NB4 (cell line): ENCODE results near the gene PTCD3.
A peak's percentile ranks its signal among the peaks of the same experiment; 100 is the strongest.

Experiments used
- DNase-seq: peaks from one replicate; pipeline ENCODE4 v3.0.0; 2010; ENCODE audit warnings: low read depth
- H3K4me3 ChIP-seq: one replicate; pipeline ENCODE4 v1.5.1; 2011; ENCODE audit warnings: mild to moderate bottlenecking, low read depth, low read length, moderate library complexity
- CTCF ChIP-seq: IDR thresholded peaks from one replicate; pipeline ENCODE4 v1.5.1; 2012; ENCODE audit warnings: low read depth, low read length
- MAX ChIP-seq: IDR thresholded peaks from 2 replicates; pipeline ENCODE4 v1.6.1; 2011; ENCODE audit warnings: low read depth, low read length
- MYC ChIP-seq: IDR thresholded peaks from 2 replicates; pipeline ENCODE4 v1.6.1; 2011; ENCODE audit warnings: low read depth, low read length
- POLR2A ChIP-seq: IDR thresholded peaks from 2 replicates; pipeline ENCODE4 v1.6.1; 2011; ENCODE audit warnings: mild to moderate bottlenecking; ENCODE audit not compliant: insufficient read length; ENCODE audit errors: extremely low read depth

Gene PTCD3

GRCh38 chr2:86097114-86097896 is 8.7 kb upstream of the PTCD3 start:
- TF ChIP-seq POLR2A (no peak), MYC (no peak), MAX (no peak), CTCF (no peak)
- no peak overlapping the region for H3K4me3 ChIP-seq
- no peak for DNase-seq

- TF ChIP-seq POLR2A, result no peak
- no peak for TF ChIP-seq MAX
- no peak for TF ChIP-seq CTCF
- no peak for TF ChIP-seq MYC
- no peak for DNase-seq
- no peak overlapping the region for H3K4me3 ChIP-seq
Measured at GRCh38 chr2:86097913-86098312, 8.1 kb upstream of the PTCD3 start.

- TF ChIP-seq MYC (no peak), POLR2A (no peak), CTCF (no peak), MAX (no peak)
- no peak overlapping the region for H3K4me3 ChIP-seq
- DNase-seq, result no peak
Measured at GRCh38 chr2:86102157-86102556, 3.9 kb upstream of the PTCD3 start.

- peak; percentile 96 for DNase-seq
- peak within 1 kb of the TSS; percentile 86 for H3K4me3 ChIP-seq
- peak; percentile 71 for TF ChIP-seq MAX
- no peak for TF ChIP-seq CTCF
- peak; percentile 82; the same call in 1 of the 2 replicates for TF ChIP-seq MYC
- TF ChIP-seq POLR2A, result no peak
Measured at GRCh38 chr2:86105252-86105968, 625 bp upstream of the PTCD3 start, which contains the start of gene POLR1A. TSS of gene POLR1A (minus strand) at chr2:86105886. CDS start at chr2:86105776, 110 bp downstream.

GRCh38 chr2:86107031-86107430 is 996 bp downstream of the PTCD3 start:
- TF ChIP-seq MYC (no peak), POLR2A (no peak), MAX (no peak)
- peak overlapping the region; percentile 86 for H3K4me3 ChIP-seq
- DNase-seq, result peak; percentile 15

- H3K4me3 ChIP-seq, result no peak overlapping the region
- DNase-seq, result no peak
- TF ChIP-seq MYC (no peak), CTCF (no peak), POLR2A (no peak), MAX (no peak)
Measured at GRCh38 chr2:86118130-86118529, 12.1 kb downstream of the PTCD3 start.
